ENCODE measurements around the gene FGF9.

The FGF9 gene
- 2.7 to 5.0 reads per million in 2 donors for total RNA-seq

DNA sequence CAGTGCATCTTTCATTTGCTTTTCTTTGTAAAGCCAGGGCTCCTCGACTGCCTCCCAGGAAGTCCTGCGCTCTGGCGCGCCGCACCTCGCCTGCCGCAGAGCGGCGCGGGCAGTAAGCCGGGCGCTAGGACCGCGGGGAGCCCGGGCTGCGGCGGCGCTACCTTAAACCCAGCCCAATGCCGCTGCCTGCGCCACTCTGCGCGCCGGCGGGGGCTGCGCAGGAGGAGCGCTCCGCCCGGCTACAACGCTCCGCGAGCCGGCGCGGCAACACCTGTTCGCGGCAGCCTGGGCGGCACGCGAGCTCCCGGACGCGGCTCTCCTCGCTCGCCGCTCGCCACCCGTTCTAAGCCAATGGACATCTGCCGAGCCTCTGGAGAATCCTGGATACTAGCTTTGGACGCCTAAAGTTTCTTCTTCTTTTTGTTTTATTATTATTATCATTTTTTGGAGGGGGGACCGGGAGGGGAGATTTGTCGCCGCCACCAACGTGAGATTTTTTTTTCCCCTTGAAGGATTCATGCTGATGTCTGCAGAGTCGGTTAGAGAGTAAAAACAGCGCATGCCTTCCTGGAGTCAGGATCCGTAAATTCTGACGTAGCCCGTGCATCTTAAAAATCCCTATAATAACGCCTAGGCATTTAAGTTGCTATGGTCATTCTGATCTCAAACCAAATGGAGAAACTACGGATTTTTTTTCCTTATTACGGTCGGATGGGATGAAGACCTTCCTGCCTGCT lies at the start of gene FGF9:
Gene FGF9 (plus strand): TSS at position 191 of the 737 bp plus-strand sequence. CDS start 840 bp downstream, outside the sequence.
- peak; percentile 63 to 90 (median 72) for DNase-seq

GRCh38 chr13:21625366-21625765 lies 45.5 kb upstream of the FGF9 start:
- DNase-seq, result peak in 1 of 5 experiments; percentile 42

DNA sequence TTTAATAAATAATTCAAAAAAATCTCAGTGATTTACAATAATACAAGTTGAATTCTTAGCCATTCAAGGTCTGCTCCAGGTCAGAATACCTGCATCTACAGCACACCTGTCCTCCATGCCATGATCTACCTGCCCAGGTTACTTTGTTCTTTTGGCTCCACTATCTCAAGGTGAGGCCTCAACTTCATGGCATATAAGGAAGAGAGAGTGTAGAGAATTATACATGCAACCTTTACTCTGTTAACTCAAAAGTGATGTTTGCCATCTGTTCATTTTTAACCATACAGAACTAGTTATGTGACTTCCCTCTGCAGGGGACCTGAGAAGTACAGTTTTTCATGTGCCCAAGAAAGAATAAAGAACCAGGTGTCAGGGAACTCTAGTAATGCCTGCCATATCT lies 38.7 kb upstream of the FGF9 start:
- DNase-seq, result no peak

DNA sequence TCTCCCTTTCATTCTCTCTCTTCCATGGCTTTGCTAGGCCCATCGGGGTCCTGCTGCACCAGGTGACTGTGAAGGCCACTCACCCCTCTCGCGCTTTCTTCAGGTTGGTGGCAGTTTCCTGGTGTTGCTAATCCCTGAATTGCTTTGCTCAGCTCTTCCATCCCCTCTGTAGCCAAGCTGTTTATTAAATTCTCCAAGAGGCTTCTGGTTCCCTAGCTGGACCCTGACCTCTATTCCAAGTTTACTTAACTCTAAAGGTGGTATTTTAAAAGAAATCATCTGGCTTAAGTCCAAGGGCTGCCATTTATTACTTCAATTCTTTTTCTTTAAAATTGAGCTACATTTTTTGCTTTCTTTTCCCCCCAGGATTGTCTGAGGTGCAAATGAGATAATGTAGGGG lies 34.2 kb upstream of the FGF9 start:
- DNase-seq, result no peak

DNA sequence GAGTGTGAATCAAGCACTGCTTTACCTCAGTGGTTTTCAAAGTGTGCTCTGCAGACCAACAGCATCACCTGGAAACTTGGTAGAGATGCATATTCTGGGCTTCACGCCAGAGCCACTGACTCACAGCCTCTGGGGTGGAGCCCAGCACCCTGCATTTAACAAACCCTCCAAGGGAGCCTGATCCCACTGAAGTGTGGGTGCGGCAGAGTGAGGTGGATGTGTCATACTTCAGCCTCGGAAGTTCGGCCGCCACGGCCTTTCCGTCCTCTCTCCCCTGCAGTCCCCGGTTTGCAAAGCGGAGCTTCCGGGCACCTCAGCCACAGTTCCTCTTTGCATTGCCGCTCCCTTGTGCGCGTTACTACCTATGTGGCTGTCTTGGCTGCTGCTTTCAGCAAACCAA lies 33.6 kb upstream of the FGF9 start:
- DNase-seq, result peak in 2 of 5 experiments; percentile 3 to 9

DNA sequence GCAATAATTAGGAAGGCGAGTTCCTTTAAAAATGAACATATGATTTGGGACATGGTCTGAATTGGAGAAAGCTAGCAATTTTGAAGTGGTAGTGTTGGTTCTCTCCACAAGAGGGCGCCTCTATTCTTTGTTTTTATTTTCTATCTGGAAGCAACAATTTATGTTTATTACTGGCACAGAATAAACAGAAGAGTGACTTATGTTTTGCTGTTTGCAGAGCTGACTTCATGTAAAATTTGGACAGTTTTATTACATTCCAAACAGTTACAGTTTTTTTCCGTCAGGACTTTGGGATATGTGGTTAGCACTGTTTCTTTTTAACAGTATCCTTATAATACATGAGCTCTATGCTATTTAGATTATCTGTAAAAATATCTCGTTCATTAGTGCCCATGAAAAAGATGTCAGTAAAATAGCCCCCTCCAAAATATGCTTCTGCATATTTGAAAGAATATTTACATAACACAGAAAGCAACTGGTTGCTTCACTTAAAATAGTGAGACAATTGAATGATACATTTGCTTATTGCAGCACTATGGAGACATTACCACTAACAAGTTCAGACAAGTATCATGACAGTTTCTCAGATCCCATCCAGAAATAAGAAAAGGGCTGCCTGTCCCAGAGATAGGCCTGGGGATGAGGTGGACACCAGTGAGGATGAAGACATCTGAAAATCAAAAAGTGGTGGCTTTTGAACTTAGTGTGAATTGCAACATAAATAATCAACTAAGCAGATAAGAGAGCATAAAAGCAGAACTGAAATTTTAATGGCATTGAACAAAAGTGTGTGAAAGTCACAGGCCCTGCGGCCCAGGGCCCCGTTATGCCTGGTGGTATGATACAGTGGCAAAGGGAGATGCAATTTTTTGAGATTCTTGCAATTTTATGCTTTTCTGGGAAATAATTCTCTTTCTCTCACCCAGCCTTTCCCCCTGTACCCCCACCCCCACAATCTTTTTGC lies 32.3 kb upstream of the FGF9 start:
- peak in 3 of 5 experiments; percentile 0 to 8 (median 5) for DNase-seq

DNA sequence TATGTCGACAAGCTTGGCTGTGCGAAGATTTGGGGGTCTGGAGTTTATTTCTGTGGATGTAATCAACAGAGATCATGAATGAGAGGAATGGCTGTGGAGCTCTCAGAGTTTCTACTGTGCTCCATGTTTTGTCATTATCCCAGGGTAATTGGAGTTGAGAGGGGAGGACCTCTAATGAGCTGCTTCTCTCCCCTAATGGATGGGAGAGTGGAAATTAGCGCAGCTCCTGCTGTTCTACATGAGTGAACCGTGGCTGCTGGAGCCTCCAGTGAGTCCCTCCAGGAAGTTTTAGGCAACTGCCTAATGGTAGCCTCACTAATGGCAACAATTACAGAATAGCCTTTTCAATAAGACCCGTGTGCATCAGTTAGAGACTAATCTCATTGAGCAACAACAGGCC lies 31.3 kb upstream of the FGF9 start:
- no peak for DNase-seq

DNA sequence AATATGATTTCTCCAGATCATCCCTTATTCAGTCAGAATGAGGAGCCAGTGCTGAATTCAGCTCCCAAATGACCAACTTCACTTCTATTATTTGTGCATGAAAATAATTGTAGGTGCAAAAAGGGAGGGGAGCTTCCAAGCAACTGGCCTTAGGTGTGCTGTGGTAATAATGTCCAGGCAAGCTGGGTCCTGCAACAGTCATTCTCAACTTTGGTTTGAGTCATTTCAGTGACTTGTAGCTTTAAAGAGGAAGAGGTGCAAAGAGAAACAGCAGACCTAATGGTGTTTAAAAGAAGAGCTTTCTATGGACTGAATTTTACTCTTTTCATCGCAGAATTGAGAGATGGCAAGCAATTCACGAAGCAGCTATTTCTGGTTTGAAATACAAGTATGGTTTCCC lies 29.2 kb upstream of the FGF9 start:
- no peak for DNase-seq

DNA sequence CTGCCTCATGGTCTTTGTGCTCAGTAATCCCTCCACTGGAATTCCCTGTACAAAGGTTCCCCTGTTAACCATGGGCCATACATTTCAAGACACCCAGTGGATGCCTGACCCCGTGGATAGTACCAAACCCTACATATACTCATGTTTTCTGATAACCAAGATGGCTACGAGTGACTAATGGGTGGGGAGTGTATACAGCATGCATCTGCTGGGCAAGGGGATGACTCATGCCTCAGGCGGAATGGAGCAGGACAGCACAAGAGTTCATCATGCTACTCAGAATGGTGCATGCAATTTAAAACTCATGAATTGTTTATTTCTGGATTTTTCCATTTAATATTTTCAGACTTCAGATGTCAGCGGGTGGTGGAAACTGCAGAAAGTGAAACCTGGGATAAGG lies 13.3 kb upstream of the FGF9 start:
- DNase-seq, result no peak

DNA sequence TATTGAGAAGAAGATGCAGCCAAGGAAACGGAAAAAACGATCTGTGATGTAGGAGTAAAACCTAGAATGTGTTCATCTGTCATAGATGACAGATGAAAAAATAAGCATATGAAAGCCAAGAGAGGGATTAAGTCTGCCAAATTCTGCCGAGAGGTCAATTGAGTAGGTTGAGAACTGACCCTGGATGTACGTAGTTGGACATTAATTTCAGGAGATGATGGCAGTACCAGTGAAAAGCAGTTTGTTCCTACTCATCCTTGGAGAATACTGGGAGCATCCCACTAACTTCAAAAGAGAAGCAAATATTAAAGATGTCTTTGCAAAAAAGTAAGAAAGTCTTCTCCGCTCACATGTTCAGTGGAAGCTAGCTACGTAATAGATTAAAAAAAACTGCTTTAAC lies 11.8 kb upstream of the FGF9 start:
- DNase-seq, result no peak

DNA sequence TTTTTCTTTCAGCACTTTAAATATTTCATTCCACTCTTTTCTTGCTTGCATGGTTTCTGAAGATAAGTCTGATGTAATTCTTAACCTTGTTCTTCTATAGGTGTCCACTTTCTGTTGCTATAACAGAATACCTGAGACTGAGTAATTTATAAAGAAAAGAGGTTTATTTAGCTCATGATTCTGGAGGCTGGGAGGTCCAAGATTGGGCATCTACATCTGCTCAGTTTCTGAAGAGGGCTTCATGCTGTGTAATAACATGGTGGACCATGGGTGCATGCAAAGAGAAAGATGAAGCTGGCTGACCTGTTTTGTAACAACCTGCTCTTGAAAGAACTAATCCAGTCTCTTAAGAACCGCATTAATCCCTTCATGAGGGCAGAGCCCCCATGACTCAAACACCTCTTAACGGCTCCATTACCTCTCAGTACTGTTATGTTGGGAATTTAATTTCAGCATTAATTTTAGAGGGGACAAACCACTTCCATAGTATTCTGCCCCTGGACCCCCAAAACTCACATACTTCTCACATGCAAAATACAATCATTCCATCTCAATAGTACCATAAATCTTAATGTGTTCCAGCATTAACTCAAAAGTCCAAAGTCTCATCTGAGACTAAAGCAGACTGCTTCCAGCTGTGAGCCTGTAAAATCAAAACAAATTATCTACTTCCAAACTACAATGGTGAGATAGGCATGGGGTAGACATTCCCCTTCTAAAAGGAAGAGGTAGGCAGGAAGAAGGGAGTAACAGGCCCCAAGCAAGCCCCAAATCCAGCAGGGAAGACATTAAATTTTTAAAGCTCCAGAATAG lies 9.6 kb upstream of the FGF9 start:
- no peak for DNase-seq

DNA sequence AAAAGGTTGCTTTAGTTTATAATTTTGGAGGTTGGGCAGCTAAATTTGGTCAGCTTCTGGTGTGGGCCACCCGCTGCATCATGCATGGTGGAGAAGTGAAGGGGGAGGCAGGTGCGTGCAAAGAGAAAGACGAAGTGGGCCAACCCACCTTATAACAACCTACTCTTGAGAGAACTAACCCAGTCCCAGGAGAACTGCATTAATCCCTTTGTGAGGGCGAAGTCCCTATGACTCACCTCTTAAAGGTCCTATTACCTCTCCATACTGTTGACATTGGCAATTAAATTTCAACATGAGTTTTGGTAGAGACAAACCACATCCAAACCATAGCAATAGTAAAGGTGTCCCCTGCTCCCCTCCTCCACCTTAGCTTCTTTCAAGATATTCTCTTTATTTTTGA lies 7.7 kb upstream of the FGF9 start:
- no peak for DNase-seq

DNA sequence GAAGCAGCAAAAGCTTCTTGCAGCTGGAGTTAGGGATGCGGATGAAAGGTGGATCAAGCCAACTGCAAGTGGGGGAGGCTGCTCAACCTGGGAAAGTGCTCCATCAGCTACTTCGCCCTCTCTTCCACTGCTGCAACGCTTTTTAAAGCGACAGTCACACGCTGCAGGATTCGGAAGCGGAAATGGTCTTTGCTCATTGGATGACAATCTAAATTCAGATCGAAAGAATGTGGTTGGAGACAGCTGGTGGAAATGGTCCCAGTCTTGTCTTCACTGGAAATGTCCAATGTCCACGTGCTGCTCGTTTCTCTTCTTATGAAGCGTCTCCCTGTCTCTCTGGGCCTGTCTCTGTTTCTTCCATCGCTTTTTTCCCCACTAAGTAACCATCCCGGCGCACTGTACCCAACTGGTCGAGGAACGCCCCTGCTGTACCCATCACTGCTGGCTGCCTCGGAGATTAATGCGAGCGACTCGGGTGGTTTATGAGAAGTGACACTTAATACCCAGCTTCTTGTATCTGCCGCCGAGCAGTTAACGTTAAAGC lies 2.1 kb upstream of the FGF9 start:
- DNase-seq, result peak in 1 of 5 experiments; percentile 26

DNA sequence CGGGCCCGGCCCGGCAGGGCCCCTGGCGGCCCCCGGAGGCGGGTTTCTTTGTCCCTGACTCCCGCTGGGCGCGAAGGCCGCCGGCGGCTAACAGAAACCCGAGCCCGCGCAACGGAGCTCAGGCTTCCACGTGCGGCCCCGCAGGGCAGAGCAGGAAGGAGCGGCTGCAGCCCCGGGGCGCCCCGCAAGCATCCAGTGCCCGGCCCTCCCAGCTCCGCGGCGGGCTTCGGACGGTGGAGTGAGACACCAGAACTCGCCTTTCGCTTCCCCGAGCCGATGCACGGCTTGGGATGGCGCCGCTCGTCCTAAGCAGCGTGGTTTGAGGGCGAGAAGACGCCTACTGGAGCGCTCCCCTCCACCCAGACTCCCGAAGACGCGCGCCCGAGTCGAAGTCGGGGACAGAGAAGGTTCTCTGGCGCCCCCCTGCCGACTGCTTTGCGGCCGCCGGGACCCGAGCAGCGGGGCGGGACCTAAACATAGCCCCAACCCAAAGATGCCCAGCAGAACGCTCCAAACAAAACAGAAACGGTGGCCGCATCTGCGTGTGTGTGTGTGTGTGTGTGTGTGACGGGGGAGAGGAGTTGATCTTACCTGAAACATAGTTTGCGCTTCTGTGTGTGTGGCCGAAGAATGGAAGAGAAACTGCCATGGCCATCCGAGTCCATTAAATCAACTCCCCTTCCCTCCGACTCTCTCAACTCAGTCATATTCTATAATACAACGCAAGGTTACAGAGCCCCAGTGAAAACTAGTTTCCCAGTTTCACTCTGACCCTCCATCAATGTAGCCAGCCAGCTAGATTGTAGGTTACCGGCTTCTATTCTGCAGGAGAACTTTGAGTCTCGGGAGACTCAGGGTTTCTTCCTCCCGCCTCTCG lies 629 bp upstream of the FGF9 start:
- peak in 4 of 5 experiments; percentile 25 to 59 (median 50) for DNase-seq

GRCh38 chr13:21671620-21672286 lies 880 bp downstream of the FGF9 start:
- DNase-seq, result no peak

DNA sequence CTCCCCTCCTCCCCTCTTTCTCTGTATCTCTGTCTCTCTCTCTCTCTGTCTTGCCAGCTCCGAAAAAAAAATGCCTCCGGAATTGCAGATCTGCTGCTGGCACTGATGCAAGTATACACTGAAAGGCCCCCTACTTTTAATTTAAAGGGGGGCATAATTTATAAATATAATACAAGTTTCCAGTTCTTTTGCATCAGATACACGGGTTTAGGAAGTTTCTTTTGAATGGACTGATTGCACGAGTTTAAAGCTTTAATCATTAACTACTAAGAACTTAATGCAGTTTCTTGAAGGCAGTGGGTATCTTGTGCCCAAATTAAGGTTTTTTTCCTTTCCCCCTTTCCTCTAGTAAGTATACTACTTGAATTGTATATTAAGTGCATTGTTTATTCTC lies 1.4 kb downstream of the FGF9 start:
- DNase-seq, result no peak

DNA sequence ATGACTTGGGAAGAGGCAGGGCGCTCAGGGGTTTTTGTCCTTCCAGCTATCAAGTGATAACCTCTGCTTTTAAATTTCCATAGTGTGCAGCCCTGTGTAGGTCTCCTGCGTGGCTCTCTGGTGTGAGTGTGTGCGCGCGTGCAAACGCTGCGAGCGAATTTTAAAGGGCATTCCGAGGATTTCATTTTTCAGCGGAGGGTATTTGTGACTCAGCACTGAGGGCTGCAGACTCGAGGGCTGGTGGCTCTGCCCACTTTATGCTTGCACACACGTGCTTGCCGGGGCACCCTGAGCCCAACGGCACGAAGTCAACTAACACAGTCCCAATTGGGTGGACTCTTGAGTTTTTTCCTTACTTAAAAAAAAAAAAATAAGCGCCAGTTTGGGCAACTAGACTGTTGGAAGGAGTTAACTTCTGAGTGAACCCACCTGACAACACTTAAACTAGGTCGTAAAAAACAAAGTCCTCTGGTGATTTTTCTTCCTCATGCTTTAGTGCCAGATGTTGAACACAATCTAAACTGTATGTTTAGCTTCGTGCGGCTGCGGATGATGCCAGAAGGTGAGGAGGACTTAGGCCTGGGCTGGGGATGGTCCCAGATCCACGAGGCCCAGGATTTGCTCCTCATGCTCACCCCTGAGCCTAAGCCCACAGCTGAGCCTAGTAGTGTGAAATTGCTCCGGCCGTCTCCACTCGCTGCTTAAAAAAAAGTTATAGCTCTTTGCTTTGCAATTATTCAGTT lies 2.1 kb downstream of the FGF9 start:
- no peak for DNase-seq

DNA sequence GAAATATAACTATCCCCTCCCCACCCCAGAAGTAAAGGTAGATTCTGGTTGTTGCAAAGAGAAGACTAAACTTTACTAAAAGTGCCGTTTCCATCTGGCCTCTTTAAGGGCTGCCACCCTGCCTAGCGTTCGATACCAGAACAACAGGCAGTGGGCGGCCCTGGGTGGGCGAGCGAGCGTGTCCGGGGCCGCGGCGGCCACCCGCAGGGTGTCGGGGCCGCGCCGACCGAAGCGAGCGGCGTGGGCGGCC lies 2.6 kb downstream of the FGF9 start:
- peak in 2 of 5 experiments; percentile 39 to 47 for DNase-seq

DNA sequence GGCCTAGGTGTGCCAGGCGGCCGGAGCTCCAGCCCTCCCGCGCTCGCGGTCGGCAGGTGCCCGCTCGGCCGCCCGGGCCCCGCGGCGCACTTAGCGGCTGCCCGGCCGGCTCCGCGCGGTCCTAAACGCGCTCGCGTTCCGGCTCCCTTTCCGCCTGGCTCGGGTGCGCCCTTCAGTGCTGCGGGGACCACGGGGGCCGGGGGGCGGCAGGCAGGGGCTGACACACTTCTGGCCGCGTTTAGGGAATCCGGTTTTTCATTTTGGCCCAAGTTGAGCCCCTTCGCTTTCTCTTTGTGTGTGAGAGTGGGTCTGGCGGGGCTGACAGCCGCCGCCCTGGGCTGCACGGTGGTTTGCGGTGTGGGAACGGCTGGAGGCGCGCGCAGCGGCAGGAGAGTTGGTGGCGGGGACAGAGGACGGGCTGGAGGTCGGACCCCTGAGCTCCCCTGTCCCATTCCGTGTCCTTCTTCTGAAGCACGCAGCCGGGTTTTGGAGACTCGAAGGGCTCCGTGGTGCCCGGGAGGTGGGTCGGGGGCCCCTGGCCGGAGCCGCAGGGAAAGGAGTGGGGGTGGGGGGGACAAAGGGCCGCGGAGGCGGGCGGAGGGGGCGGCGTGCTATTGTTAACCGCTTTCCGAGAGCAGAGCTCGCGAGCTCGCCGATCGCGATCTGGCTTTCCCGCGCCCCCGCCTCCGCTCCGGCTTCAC lies 3.1 kb downstream of the FGF9 start:
- peak in 3 of 5 experiments; percentile 23 to 50 (median 49) for DNase-seq
